CD14-positive monocyte (primary cell): Measurements from ENCODE around the gene DLG4. TPM values are rescaled to one million over a fixed set of nuclear protein-coding genes. Genes with fewer than 3 reads are reported as not detected.
"Not testable (repeated sequence)": the region's sequence is repeated elsewhere in the genome, so short reads cannot be mapped to it uniquely, and the experiment has no call there.

Source experiments
- DNase-seq, 3 donors: peaks; one replicate each; pipeline ENCODE4 v3.0.0-alpha.2; 2011 to 2022
- H2AFZ ChIP-seq: 2 replicates; pipeline ENCODE4 v1.6.0; 2012; ENCODE audit warnings: mild to moderate bottlenecking, low read depth, low read length, inconsistent platforms; ENCODE audit not compliant: insufficient read depth, poor library complexity, severe bottlenecking
- H3K27ac ChIP-seq, 2 donors: 1 replicate in 1 of 2; 2 replicates in 1 of 2; pipeline ENCODE4 v1.5.1; 2012 to 2013; ENCODE audit warnings: low read length in 2 of 2, control low read depth in 1 of 2, inconsistent platforms in 1 of 2, low read depth in 1 of 2, mild to moderate bottlenecking in 1 of 2
- H3K27me3 ChIP-seq, 2 donors: one replicate each; pipeline versions ENCODE4 v1.6.0 to v1.6.1; 2011 to 2013; ENCODE audit warnings: low read length in 2 of 2; ENCODE audit not compliant: control insufficient read depth in 2 of 2, insufficient read depth in 2 of 2
- H3K36me3 ChIP-seq, 2 donors: replicated peaks in 1 of 2; 1 replicate in 1 of 2; 2 replicates in 1 of 2; pipeline versions ENCODE4 v1.5.1 to v1.6.1; 2012 to 2013; ENCODE audit warnings: low read length in 2 of 2, control low read depth in 1 of 2, inconsistent platforms in 1 of 2, mild to moderate bottlenecking in 1 of 2; ENCODE audit not compliant: insufficient read depth in 2 of 2, control insufficient read depth in 1 of 2
- H3K4me1 ChIP-seq, 2 donors: 1 replicate in 1 of 2; 2 replicates in 1 of 2; pipeline versions ENCODE4 v1.5.1 to v1.6.1; 2012 to 2013; ENCODE audit warnings: low read length in 2 of 2, control low read depth in 1 of 2, inconsistent platforms in 1 of 2, mild to moderate bottlenecking in 1 of 2, moderate library complexity in 1 of 2; ENCODE audit not compliant: insufficient read depth in 2 of 2, control insufficient read depth in 1 of 2
- H3K4me2 ChIP-seq: replicated peaks from 2 replicates; pipeline ENCODE3; 2012; ENCODE audit warnings: low read length, moderate library complexity, mild to moderate bottlenecking; ENCODE audit not compliant: poor library complexity, severe bottlenecking; ENCODE audit errors: extremely low read depth
- H3K4me3 ChIP-seq, 3 experiments: fragments of 200-600 bp in 1 of 3; sonication (generic) in 1 of 3; replicated peaks in 1 of 3; 1 replicate in 2 of 3; 2 replicates in 1 of 3; pipeline ENCODE4 v1.5.1; 2011 to 2013; ENCODE audit warnings: low read length in 3 of 3, mild to moderate bottlenecking in 3 of 3, control low read depth in 2 of 3, low read depth in 2 of 3, inconsistent platforms in 1 of 3, moderate library complexity in 1 of 3
- H3K79me2 ChIP-seq: 2 replicates; pipeline ENCODE4 v1.6.0; 2012; ENCODE audit warnings: mild to moderate bottlenecking, control low read depth, inconsistent platforms, low read length, moderate library complexity; ENCODE audit not compliant: insufficient read depth
- H3K9ac ChIP-seq: 2 replicates; pipeline ENCODE4 v1.6.0; 2017; ENCODE audit warnings: low read length, mild to moderate bottlenecking; ENCODE audit not compliant: insufficient read depth, poor library complexity, severe bottlenecking
- H3K9me3 ChIP-seq, 2 donors: replicated peaks in 1 of 2; 1 replicate in 1 of 2; 2 replicates in 1 of 2; pipeline versions ENCODE4 v1.5.1 to v1.6.1; 2012 to 2013; ENCODE audit warnings: low read length in 2 of 2, control low read depth in 1 of 2; ENCODE audit not compliant: control insufficient read depth in 1 of 2, insufficient read depth in 1 of 2
- H4K20me1 ChIP-seq: 2 replicates; pipeline ENCODE4 v1.6.0; 2012; ENCODE audit warnings: mild to moderate bottlenecking, low read length, control low read depth, moderate library complexity; ENCODE audit not compliant: insufficient read depth
- H3K27ac Mint-ChIP-seq, 7 donors: one replicate each; pipeline ENCODE4 v1.8.0; 2020; ENCODE audit warnings: mild to moderate bottlenecking in 7 of 7, mixed read lengths in 7 of 7, moderate library complexity in 6 of 7, inconsistent platforms in 2 of 7
- H3K27me3 Mint-ChIP-seq, 3 donors: one replicate each; pipeline ENCODE4 v1.8.0; 2021 to 2022; ENCODE audit warnings: low read depth in 3 of 3, mild to moderate bottlenecking in 3 of 3, mixed read lengths in 3 of 3, moderate library complexity in 3 of 3, inconsistent platforms in 1 of 3
- H3K36me3 Mint-ChIP-seq, 2 donors: one replicate each; pipeline ENCODE4 v1.8.0; 2020; ENCODE audit warnings: mixed read lengths in 2 of 2, inconsistent platforms in 1 of 2, mild to moderate bottlenecking in 1 of 2
- H3K4me1 Mint-ChIP-seq: one replicate; pipeline ENCODE4 v1.8.0; 2020; ENCODE audit warnings: mild to moderate bottlenecking, mixed read lengths
- H3K4me3 Mint-ChIP-seq, 2 donors: one replicate each; pipeline ENCODE4 v1.8.0; 2020; ENCODE audit warnings: mild to moderate bottlenecking in 2 of 2, mixed read lengths in 2 of 2, moderate library complexity in 1 of 2
- H3K9me3 Mint-ChIP-seq, 7 donors: one replicate each; pipeline ENCODE4 v1.8.0; 2020 to 2022; ENCODE audit warnings: mixed read lengths in 7 of 7, mild to moderate bottlenecking in 6 of 7, moderate library complexity in 6 of 7, inconsistent platforms in 2 of 7
- CTCF ChIP-seq: fragments of 200-600 bp; IDR thresholded peaks from one replicate; pipeline ENCODE4 v1.8.0; 2022; ENCODE audit warnings: antibody characterized with exemption, mild to moderate bottlenecking
- WGBS: methylation state at CpG from one replicate; pipeline ENCODE4 v1.1.5; 2013; ENCODE audit warnings: missing lambda C conversion rate; ENCODE audit not compliant: insufficient coverage; 5-methylcytosine and 5-hydroxymethylcytosine counted together
- intact Hi-C, 2 donors: fragments of 100-400 bp; cut with micrococcal nuclease; formaldehyde crosslinking; loops; one replicate each; pipeline versions ENCODE4 v1.15.0 to v1.15.1; 2023
- polyA plus RNA-seq, 3 donors: library from polyadenylated mRNA; depleted of rRNA in 1 of 3; unstranded in 2 of 3; stranded (reverse) in 1 of 3; fragments of 300-500 nt in 2 of 3; fragments of >200 nt in 1 of 3; fragmentation: Illumina TruSeq in 2 of 3; gene quantifications; 1 replicate in 2 of 3; 2 replicates in 1 of 3; pipeline ENCODE4 v1.2.3, GENCODE V29; 2012 to 2021

Gene DLG4
- polyA plus RNA-seq, 3 donors: 0.37 to 42.6 (median 0.39) TPM

- Mint-ChIP-seq H3K27me3 (no peaks in the 10 kb centered on the region), H3K9me3 (peaks cover 0 to 4% (median 0%) of the 10 kb centered on the region in 7 donors), H3K36me3 (peaks cover 24 to 40% of the 10 kb centered on the region in 2 donors), H3K4me3 (no peak overlapping the region), H3K4me1 (peaks cover 32% of the 10 kb centered on the region), H3K27ac (peak overlapping the region in 3 of 7 donors; percentile 33 to 62 (median 61))
- H2AFZ ChIP-seq: no peak overlapping the region
- no peak overlapping the region for H3K27ac ChIP-seq
- intact Hi-C loops: no loop called here
- H3K79me2 ChIP-seq: peaks cover 76% of the 10 kb centered on the region
- H3K9ac ChIP-seq: no peak overlapping the region
- no peaks in the 10 kb centered on the region for H3K27me3 ChIP-seq
- peaks cover 28 to 34% of the 10 kb centered on the region in 2 donors for H3K4me1 ChIP-seq
- H3K4me3 ChIP-seq: no peak overlapping the region
- TF ChIP-seq CTCF: no peak
- H3K9me3 ChIP-seq: no peaks in the 10 kb centered on the region
- H3K4me2 ChIP-seq: no peak overlapping the region
- DNase-seq: no peak
- H3K36me3 ChIP-seq: peaks cover 30% of the 10 kb centered on the region in 2 donors
- peaks cover 5% of the 10 kb centered on the region for H4K20me1 ChIP-seq
- 100% methylated on average over 1 of the region's 5 CpGs for WGBS
Observed at GRCh38 chr17:7246779-7247178, 27.1 kb upstream of the DLG4 start.

- Mint-ChIP-seq H3K4me1 (peaks cover 29% of the 10 kb centered on the region), H3K27ac (peak overlapping the region; percentile 72 to 100 (median 100)), H3K36me3 (peaks cover 35 to 58% of the 10 kb centered on the region in 2 donors)
- H3K4me2 ChIP-seq, H4K20me1 ChIP-seq, H3K27me3 Mint-ChIP-seq, H3K4me3 Mint-ChIP-seq, DNase-seq, intact Hi-C loops, H3K9ac ChIP-seq, H3K27me3 ChIP-seq, H3K9me3 Mint-ChIP-seq, H3K9me3 ChIP-seq: not testable (repeated sequence)
- peaks cover 24 to 31% of the 10 kb centered on the region in 2 donors for H3K4me1 ChIP-seq
- H3K27ac ChIP-seq: peak overlapping the region in 1 of 2 donors; percentile 99
- H3K79me2 ChIP-seq: peaks cover 70% of the 10 kb centered on the region
- H2AFZ ChIP-seq: peak overlapping the region; percentile 84
- peaks cover 34% of the 10 kb centered on the region in 2 donors for H3K36me3 ChIP-seq
- H3K4me3 ChIP-seq: peak overlapping the region in 1 of 3 experiments; percentile 100
- 60% methylated on average over 2 of the region's 10 CpGs for WGBS
Observed at GRCh38 chr17:7243838-7244237, 24.2 kb upstream of the DLG4 start.
